GM20431 (cell line): ENCODE measurements around the gene S100A8.

Source experiments
- in situ Hi-C: fragments of 300-500 bp; cut with MseI, MboI; formaldehyde crosslinking; loops from one replicate; pipeline ENCODE4 v1.15.0; 2020; ENCODE audit warnings: low sequenced_read_pairs; ENCODE audit not compliant: unreplicated experiment

Gene S100A8

DNA sequence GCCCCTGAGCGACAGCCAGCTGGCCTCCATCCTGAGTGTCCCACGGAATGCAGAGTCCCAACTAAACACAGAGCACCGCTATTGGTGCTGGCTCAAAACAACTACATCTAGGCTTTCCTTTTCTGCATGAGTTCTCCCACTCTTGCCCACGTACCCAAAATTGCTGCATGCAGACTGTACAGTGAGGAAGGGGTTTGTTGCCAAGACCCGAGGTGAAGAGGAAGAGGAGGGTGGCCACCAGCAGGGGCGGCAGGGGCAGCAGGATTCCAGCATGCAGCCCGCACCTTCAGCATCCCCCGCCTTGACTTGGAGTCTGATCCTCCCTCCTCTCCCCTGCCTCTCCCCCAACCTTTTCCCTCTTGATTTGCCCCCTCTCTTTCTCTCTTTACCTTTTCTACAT, 25.2 kb downstream of the S100A8 start:
- in situ Hi-C loops = no loop called here

DNA sequence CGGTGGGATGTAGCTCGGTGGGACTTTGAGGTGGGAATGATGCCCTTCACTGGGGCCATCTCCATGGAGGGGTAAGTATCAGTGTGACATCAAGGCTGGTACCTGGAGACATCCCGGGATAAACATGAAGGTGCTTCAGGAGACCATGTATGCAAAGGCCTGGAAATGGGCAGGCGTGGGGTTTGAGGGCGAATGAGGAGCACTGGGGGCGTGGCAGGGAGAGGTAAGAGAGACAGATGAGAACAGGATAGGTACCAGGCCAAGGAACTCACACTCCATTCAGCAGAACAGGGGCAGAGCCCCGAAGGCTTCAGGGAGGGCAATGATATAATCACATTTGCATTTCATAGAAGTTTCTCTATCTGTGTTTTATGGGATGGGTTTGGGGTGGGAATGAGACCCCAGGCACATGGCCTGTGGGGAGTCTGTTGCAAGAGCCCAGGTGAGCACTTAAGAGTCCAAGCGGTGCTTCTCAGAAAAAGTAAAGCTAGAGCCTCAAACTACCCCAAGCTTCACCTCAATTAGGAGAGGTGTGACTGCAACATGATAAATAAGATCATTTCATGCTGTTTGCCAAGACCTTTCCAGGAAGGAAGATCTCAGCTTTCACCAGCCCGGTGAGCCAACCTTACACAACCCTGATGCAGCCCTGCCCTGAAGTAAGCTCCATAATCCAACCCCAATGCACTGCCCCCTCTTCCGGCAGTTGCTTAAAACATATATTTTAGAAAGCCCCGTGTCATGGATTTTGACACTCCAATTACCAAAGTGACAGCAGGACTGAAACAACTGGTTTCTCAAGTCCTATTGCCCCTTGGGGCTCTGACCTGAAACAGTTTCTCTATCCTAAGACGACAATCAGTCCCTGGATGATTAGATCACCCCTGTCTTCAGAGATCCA, 25.9 kb downstream of the S100A8 start:
- in situ Hi-C loops = no loop called here

DNA sequence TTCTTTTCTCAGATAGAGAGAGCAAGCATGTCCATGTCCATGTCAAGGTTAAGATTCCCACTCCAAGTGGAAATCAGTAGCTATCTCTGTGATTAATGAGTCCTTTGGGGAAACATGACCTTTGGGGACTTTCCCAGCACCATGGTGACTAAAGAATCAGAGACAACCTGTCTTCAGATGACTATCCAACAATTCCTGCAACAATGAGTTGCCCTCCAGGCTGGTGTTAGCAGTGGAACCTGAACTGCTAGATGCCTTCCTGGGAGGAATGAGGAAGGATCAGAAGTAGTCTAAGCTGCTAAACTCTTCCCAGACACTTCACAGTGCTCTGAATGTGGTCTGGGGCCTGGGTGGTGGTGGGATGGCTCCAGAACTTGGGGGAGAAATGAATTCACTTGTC, 26.7 kb downstream of the S100A8 start:
- in situ Hi-C loops = no loop called here

DNA sequence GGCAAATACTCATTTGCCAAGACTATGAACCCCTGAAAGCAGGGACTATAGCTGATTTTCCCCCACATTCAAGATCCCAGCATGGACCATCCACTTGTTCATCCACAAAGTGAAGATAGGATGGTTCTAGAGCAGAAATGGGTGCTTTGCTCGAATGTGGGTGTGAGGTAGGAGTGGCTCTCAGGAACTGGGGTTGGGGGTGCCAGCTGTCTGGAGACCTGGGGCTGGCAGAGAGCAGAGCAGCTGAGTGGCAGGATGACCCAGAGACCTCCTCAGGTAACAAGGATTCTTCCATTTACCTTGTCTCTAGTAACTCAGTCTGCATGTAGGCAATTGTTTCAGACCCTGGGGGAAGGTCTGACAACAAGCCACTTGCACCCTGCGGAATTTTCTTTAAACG, 27.2 kb downstream of the S100A8 start:
- in situ Hi-C loops = no loop called here

DNA sequence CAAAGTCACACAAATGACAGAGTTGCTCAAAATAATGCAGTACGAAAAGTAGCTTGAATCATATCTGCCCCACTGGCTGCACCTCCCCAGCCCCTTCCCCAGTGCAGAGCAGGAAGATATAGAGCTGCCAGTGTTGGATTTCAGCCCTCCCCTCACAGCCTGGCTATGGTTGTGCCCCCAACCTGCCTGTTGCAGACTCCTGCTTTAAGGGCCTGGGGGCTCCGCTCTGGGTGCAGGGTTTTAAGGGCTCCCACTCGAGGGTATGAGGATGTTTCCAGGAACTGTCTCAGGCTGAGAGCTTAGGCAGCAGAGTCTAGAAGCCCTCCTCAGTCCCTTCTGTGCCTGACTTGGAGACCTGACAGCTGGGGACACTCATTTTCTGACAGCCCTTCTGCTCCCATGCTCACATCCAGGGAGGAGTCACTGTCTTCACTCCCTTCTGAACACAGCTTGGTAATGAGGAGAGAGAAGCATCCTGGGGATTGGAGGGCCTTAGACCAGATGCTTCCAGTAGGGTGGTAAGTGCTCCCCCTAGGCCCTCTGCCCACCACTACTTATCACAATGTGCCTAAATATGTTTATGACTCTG, 28.6 kb downstream of the S100A8 start:
- in situ Hi-C loops = no loop called here

DNA sequence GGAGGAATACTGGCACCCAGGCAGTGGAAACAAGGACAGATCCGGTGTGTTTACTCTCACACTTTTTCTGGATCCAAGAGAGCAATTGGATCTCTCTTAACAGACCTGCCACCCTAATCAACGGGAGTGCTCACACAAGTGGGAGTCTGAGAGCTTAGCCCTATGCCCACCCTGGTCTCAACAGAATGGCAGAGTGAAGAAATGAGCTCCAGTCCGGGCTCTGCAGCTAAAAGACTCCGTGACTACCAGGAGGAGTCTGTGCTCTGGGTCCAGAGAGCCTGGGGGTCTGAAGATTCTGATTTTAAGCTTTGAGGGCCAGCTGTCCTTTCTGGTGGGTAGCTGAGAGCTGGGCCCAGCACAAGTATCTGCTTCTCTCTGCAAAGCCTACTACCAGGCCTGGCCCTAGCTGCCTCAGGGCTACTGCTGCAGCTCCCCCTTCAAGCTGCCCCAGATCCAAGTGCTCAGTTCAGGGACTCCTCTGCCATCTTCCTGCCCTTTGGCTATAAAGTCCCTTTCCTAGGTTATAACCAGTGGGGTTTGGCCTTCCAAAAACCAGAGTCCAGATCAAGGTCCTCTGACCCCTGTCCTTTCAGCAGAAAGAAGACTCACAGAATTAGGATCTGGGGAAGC, 29.3 kb downstream of the S100A8 start:
- in situ Hi-C loops = no loop called here

DNA sequence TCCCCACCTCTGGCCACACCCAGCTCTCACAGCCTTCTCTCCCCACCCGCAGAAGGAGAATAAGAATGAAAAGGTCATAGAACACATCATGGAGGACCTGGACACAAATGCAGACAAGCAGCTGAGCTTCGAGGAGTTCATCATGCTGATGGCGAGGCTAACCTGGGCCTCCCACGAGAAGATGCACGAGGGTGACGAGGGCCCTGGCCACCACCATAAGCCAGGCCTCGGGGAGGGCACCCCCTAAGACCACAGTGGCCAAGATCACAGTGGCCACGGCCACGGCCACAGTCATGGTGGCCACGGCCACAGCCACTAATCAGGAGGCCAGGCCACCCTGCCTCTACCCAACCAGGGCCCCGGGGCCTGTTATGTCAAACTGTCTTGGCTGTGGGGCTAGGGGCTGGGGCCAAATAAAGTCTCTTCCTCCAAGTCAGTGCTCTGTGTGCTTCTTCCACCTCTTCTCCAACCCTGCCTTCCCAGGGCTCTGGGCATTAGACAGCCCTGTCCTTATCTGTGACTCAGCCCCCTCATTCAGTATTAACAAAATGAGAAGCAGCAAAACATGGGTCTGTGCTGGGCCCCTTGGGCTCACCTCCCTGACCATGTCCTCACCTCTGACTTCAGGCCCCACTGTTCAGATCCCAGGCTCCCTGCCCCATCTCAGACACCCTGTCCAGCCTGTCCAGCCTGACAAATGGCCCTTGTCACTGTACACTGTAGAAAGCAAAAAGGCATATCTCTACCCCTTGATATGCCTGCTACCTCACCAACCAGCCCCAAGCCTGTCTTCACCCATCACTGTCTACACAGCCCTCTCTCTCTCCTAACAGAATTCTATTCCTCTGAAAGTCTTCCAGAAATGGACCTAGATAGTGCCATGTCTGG, 30.0 kb downstream of the S100A8 start:
- in situ Hi-C loops = no loop called here

DNA sequence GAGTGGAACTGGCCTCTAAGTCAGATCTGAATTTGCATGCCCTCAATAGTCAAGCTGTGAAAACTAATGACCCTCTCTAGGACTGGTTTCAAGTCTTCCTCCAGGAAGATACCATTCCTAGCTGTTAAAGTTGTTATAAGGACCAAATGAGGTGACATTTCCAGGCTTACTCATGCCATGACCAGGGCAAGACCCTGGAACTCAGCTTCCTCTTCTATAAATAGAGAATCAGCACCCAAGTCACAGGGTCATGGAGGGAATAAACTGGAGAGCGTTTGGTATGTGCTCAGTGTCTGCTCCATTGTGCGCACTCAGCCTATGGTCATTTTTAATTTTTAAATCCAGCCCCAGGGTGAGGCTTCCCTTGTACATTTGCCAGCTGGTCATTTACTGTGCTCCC, 30.7 kb downstream of the S100A8 start:
- in situ Hi-C loops = no loop called here

DNA sequence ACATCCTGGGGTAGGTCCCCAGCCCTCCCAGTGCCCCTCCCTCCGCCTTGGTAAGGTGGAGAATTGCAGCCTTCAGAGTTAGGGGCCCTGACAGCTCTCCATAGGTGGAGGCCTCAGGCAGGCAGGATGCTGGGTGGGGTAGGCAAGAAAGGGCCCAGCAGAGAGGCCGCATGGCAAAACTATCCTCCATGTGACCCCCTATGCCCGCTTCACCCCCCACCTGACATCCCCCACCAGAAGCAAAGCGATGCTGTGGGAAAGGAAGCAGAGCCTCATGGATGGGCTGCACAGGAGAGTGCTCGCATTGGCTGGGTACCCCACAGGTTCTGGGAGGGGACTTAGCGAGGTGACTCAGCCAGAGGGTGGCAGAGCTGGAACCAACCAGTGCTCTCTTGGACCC, 31.6 kb downstream of the S100A8 start:
- in situ Hi-C loops = loop anchor here (10.0 kb wide), 1 partner anchor 116 kb away; no protein-coding TSS in a partner anchor

DNA sequence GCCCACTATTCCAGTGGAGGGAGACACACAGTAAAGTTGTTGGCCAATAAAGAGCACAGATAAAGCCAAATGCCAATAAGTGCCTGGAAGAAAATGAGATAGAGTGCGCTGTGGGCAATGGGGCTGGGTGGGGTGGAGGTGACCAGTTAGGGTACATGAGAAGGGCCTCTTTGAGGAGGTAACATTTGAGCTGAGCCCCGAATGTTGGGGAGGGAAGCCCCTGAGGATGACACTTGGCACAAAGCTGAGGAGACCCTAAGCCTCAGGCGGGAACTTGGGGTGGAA, 32.2 kb downstream of the S100A8 start:
- in situ Hi-C loops = loop anchor here (10.0 kb wide), 1 partner anchor 116 kb away; no protein-coding TSS in a partner anchor

DNA sequence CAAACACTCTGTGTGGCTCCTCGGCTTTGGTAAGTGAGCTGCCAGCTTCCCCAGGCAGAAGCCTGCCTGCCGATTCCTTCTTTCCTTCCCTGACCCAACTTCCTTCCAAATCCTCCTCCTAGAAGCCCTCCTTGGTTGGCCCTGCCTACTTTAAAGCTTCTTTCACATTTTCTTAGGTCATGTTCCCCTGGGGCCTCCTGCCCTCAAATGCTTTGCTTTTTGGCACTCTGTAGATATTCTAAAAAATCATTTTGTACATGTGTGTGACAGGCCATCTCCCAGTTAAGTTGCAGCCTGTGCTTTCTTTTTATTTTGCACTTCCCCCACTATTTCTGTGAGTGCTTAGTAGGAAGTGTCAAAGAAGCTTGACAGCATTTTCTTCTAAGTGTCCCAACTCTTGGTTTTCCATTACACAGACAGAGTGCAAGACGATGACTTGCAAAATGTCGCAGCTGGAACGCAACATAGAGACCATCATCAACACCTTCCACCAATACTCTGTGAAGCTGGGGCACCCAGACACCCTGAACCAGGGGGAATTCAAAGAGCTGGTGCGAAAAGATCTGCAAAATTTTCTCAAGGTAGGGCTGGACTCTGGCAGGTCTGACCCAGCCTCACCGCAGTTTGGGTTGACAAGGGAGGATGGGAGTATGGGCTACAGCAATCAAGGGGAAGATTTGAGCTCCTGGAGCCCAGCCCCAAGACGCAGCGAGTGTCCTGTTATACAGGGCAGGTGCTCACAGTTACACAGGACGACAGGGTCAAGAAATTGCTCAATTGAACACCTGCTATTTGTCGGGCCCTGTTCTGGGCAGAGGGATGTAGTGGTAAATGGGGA, 32.8 kb downstream of the S100A8 start, which contains the start of gene S100A9:
S100A9 (plus strand) TSS at position 2 of the 838 bp plus-strand sequence; CDS start at position 432, 430 bp downstream.
- in situ Hi-C loops = loop anchor here (10.0 kb wide), 1 partner anchor 117 kb away; no protein-coding TSS in a partner anchor

DNA sequence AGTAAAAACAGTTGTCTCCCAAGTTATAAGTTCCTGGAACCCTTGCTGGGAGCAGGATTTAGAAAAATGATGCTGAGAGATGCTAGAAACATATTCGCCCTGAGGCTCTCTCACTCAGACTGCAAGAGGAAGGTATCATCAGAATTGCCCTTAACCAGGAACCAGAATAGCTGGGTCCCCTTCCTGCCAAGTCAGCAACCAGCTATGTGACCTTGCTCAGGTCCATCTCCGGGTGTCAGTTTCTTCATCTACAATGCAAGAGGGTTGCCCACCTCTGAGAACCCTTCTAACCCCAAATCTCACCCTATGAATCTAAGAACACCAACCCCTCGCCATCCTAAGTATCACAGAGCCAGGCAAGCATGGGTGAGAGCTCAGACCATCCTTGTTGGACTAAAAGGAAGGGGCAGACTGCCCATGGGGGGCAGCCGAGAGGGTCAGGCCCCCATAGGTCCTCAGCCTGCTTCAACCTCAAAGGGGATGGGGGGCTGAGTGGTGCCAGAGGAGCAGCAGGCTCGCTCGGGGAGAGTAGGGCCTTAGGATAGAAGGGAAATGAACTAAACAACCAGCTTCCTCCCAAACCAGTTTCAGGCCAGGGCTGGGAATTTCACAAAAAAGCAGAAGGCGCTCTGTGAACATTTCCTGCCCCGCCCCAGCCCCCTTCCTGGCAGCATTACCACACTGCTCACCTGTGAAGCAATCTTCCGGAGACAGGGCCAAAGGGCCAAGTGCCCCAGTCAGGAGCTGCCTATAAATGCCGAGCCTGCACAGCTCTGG, 33.6 kb downstream of the S100A8 start:
- in situ Hi-C loops = loop anchor here (10.0 kb wide), 1 partner anchor 118 kb away; no protein-coding TSS in a partner anchor

DNA sequence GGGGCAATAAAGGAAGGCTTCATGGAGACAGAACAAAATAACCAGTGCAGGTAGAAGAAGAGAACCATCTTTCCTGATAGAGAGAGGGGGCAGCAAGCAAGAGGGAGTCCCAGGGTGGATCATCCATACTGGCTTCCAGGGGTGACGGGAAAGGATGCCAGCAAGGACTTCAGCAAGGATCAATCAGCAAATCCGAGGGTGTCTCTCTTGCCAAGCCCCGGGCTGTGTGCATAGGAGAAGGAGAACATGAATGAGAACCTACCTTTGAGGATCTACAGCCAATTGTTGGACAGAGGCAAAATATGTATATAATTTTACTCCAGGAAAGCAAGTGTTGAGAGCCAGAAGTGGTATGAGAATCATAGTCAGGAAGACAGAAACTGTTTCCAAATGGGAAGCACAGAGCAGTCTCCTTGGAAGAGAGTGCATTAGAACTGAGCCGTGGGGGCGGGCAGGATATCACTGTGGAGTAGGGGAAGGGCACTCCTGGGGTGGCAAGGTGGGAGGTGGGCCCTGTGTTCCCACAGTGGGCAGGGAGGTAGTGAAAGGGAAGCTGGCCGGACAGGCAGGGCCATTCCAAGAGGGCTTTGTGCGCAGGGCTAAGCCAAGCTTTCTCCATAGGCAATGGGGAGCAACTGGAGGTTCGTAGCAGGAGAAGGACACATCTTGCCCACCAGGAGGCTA, 34.3 kb downstream of the S100A8 start:
- in situ Hi-C loops = loop anchor here (10.0 kb wide), 1 partner anchor 118 kb away; no protein-coding TSS in a partner anchor

DNA sequence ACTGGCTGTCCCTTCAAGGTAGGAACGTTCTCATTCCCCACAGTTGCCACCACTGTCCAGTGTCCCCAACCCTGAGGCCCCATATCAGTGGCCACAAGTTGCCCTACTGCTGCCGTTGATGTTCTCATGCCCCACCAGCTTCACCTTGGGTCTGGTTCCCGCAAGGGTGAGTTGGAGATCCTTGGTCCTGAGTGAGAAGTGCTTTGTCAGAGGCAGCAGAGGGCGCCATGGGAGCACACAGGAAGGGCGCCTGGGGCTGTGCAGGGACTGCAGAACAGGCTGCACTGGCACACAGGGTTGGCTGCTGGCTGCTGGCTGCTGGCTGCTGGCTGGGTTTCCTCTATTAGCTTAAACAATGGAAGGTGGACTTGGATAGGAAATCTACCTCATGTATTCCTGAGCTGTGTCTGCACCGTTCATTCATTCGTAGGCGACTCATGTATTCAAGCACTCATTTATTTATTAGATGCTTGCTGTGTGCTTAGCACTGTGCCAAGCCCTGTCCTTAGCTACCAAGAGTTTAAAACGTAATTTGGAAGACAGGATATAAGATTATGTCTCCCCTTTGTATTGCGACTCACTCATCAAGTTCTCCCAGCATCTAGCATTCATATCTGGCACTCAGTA, 35.3 kb downstream of the S100A8 start:
- in situ Hi-C loops = loop anchor here (10.0 kb wide), 1 partner anchor 119 kb away; no protein-coding TSS in a partner anchor

DNA sequence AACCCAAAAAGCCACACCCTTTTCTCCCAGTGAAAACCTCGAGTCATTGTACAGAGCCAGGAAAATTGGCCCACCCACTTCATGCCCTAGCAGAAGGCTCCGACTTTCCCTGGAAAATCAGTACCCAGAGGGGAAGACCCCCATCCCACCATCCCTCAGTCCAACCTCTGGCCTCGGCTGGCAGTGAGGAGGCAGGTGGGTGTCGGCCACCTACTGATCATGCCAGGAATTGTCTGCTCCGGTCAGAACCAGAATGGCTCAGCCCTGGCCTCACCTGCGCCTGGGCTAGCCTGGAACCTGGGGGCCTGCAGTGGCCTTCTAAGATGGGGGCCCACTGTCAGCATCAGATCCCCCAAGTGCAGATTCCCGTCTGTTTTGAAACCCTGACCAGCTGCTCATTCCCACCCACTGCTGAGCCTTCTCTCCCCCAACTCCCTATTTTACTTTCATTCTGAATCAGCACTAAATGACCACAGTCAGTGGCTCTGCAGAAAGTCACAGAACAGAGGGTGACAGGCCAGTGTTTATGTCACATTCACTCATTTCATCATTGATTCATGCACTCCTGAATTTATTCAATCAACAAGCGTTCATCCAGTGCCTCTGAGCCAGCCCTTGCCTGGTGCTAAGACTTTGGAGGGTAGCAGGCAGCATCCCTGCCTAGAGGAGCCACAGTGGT, 36.2 kb downstream of the S100A8 start:
- in situ Hi-C loops = loop anchor here (10.0 kb wide), 1 partner anchor 120 kb away; no protein-coding TSS in a partner anchor

DNA sequence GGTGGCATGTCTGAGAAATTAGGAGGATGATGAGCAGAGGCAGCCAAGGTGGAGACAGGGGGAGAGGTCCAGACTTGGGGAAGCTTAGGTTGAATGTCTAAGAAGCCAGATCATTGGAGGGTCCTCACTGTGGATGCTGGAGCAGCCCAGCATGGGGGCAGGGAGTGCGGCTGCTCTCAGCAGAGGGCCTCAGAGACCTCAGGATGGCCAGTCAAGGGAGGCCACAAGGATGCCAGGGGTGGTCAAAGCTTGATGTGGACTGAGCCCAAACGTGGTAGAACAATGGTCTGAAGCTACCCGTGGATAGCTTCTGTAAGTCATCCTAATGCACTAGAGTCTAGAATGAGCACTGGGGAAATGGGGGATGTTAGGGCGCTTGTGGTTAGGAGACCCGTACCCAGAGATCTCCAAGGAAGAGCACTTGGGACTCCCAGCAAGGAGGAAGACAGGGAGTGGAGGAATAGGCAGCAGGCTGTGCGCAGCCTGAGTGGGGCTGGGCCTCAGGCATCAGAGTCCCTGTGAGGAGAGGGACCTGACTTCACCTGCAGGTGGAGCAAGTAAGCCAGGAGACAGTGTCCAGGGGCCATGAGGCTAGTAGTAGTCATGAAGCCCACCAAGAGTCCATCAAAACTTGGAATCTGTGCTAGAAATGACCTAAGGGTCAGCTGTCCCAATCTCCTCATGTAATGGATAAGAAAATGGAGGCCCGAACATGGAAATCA, 37.5 kb downstream of the S100A8 start:
- in situ Hi-C loops = loop anchor here (10.0 kb wide), 1 partner anchor 121 kb away; no protein-coding TSS in a partner anchor
